Right lobe of liver (tissue), 4 donors: Measurements from ENCODE around the gene TRNAU1AP.

Experiments
- CTCF ChIP-seq, 4 donors: fragments of 200-600 bp in 3 of 4; fragments of 450-650 bp in 1 of 4; IDR thresholded peaks; one replicate each; pipeline versions ENCODE4 v1.5.1 to v1.8.0; 2016 to 2022; ENCODE audit warnings: antibody characterized with exemption in 4 of 4, mild to moderate bottlenecking in 2 of 4
- POLR2A ChIP-seq: fragments of 450-650 bp; IDR thresholded peaks from one replicate; pipeline ENCODE4 v1.6.1; 2017; ENCODE audit warnings: antibody characterized with exemption, mild to moderate bottlenecking
- donor health status: DM: no; HTN: no; CAD: no.
- donor health status: DM: no; HTN: no; CAD: no.
- donor health status: DM: no; HTN: yes; CAD: no.

- TF ChIP-seq CTCF (IDR thresholded peaks at IDR 0.05) = no peak
- no peak for TF ChIP-seq POLR2A
These were observed 8.0 kb downstream of the TRNAU1AP start for GRCh38 chr1:28560886-28561285.
